ENCODE data around the gene LPCAT3. TPM values are rescaled to one million over a fixed set of nuclear protein-coding genes. Genes with fewer than 3 reads are reported as not detected.

Gene LPCAT3
- polyA plus RNA-seq, 1 donor (not counting 4 experiments of a cell fraction or from before 2014, with no cell fraction given) = 69.1 TPM

DNA sequence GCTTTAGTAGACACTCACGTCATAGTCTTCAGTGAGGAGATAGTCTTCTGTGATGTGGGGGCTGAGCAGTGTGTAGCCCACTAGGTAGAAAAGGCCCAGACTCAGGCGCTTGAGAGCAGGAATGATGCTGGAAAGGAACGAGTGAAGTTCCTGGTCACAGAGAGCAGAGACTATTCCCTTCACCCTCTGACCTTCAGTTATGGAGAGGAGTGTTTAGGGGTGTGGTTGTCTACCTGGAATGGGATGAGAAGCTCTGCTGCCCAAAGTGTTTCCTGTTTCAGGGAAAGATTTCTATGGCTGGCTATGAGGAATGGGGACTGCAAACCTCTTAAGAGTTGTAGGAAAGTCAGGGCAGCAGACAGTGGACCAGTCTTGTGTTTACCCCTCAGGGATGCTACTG, 38.8 kb downstream of the LPCAT3 start:
- Histone ChIP-seq H3K4me1 (ENCODE audit: control insufficient read depth, extremely low read depth, insufficient read depth, low read length) (peaks cover 21% of the 10 kb centered on the region), H3K9me1 (ENCODE audit: control insufficient read depth, extremely low read depth, insufficient read depth, low read length) (no peaks in the 10 kb centered on the region), H3K36me3 (ENCODE audit: control insufficient read depth in 2 of 2, extremely low read depth in 1 of 2, insufficient read depth in 2 of 2, low read length in 2 of 2) (peaks cover 31 to 62% of the 10 kb centered on the region in 2 experiments), H3K27ac (ENCODE audit: control insufficient read depth, insufficient read depth, low read length) (peak overlapping the region; percentile 11), H2AFZ (ENCODE audit: control insufficient read depth, low read length) (no peak overlapping the region), H3K9me3 (ENCODE audit: control insufficient read depth, low read depth, low read length) (no peaks in the 10 kb centered on the region), H3K4me2 (ENCODE audit: control insufficient read depth, extremely low read depth, insufficient read depth, low read depth, low read length) (peak overlapping the region; percentile 25), H3K27me3 (ENCODE audit: control insufficient read depth, extremely low read depth, insufficient read depth, low read length) (no peaks in the 10 kb centered on the region), H4K20me1 (ENCODE audit: control insufficient read depth, extremely low read depth, insufficient read depth, low read length) (peaks cover 3% of the 10 kb centered on the region), H3K4me3 (ENCODE audit: control insufficient read depth in 2 of 3, extremely low read depth in 1 of 3, insufficient read depth in 2 of 3, low read depth in 1 of 3, low read length in 3 of 3) (no peak overlapping the region), H3K79me2 (ENCODE audit: control insufficient read depth, insufficient read depth, low read length) (no peaks in the 10 kb centered on the region), H3K9ac (ENCODE audit: control insufficient read depth, extremely low read depth, insufficient read depth, low read length) (no peak overlapping the region)
- DNase-seq (ENCODE audit: low read depth, low spot score) = no peak
- dilution Hi-C loops (cut with MboI; ENCODE audit: extremely low pct_ligation_motif_present, low sequenced_read_pairs) = no loop called here
- no peak for FAIRE-seq
- TF ChIP-seq CTCF (optimal IDR thresholded peaks at IDR 0.05 in 1 of 3, IDR thresholded peaks at IDR 0.05 in 1 of 3, conservative IDR thresholded peaks at IDR 0.05 in 1 of 3; ENCODE audit: extremely low read depth in 1 of 3, insufficient read depth in 2 of 3, low read length in 3 of 3) (no peak), EZH2 (IDR thresholded peaks at IDR 0.05; ENCODE audit: low read length) (no peak)

GRCh38 chr12:6979021-6979420, 39.3 kb downstream of the LPCAT3 start:
- FAIRE-seq (peak; percentile 89), DNase-seq (ENCODE audit: low read depth, low spot score) (no peak)
- TF ChIP-seq CTCF (optimal IDR thresholded peaks at IDR 0.05 in 1 of 3, IDR thresholded peaks at IDR 0.05 in 1 of 3, conservative IDR thresholded peaks at IDR 0.05 in 1 of 3; ENCODE audit: extremely low read depth in 1 of 3, insufficient read depth in 2 of 3, low read length in 3 of 3) (no peak), EZH2 (IDR thresholded peaks at IDR 0.05; ENCODE audit: low read length) (no peak)
- H4K20me1 ChIP-seq (ENCODE audit: control insufficient read depth, extremely low read depth, insufficient read depth, low read length) = peaks cover 3% of the 10 kb centered on the region
- no peaks in the 10 kb centered on the region for H3K9me1 ChIP-seq (ENCODE audit: control insufficient read depth, extremely low read depth, insufficient read depth, low read length)
- H3K9me3 ChIP-seq (ENCODE audit: control insufficient read depth, low read depth, low read length) = no peaks in the 10 kb centered on the region
- H3K79me2 ChIP-seq (ENCODE audit: control insufficient read depth, insufficient read depth, low read length) = peaks cover 4% of the 10 kb centered on the region
- peaks cover 21% of the 10 kb centered on the region for H3K4me1 ChIP-seq (ENCODE audit: control insufficient read depth, extremely low read depth, insufficient read depth, low read length)
- H3K27me3 ChIP-seq (ENCODE audit: control insufficient read depth, extremely low read depth, insufficient read depth, low read length) = no peaks in the 10 kb centered on the region
- H3K9ac ChIP-seq (ENCODE audit: control insufficient read depth, extremely low read depth, insufficient read depth, low read length) = peak overlapping the region; percentile 14
- H3K36me3 ChIP-seq (ENCODE audit: control insufficient read depth in 2 of 2, extremely low read depth in 1 of 2, insufficient read depth in 2 of 2, low read length in 2 of 2) = peaks cover 34 to 66% of the 10 kb centered on the region in 2 experiments
- no peak overlapping the region for H3K4me3 ChIP-seq (ENCODE audit: control insufficient read depth in 2 of 3, extremely low read depth in 1 of 3, insufficient read depth in 2 of 3, low read depth in 1 of 3, low read length in 3 of 3)
- H3K27ac ChIP-seq (ENCODE audit: control insufficient read depth, insufficient read depth, low read length) = peak overlapping the region; percentile 62
- peak overlapping the region; percentile 25 for H3K4me2 ChIP-seq (ENCODE audit: control insufficient read depth, extremely low read depth, insufficient read depth, low read depth, low read length)
- no peak overlapping the region for H2AFZ ChIP-seq (ENCODE audit: control insufficient read depth, low read length)
- dilution Hi-C loops (cut with MboI; ENCODE audit: extremely low pct_ligation_motif_present, low sequenced_read_pairs) = no loop called here
